Limb (tissue), 2 donors: ENCODE data around the gene KIF26B.

Experiments
- DNase-seq, 2 donors: peaks; one replicate each; pipeline ENCODE4 v3.0.0-alpha.2; 2016; ENCODE audit errors: extremely low spot score in 2 of 2

The KIF26B gene

DNA sequence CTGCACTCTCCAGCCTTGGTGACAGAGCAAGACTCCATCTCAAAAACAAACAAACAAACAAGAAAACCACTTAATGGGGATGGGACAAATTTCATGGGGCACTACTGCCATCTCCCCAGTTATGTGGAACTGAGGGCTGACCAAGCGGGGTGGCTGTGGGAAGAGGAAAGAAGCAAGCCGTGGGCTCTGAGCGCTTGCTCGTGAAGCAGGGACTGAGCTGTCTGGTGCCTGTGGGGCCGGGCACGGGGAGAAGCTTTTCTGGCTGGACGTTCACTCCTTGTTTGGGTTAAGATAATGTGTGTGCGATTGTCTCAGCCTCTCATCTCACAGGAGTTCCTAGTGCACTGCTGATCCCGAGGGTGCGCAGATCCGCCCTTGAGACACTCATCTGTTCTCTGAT, 22.0 kb upstream of the KIF26B start:
- DNase-seq, result no peak

DNA sequence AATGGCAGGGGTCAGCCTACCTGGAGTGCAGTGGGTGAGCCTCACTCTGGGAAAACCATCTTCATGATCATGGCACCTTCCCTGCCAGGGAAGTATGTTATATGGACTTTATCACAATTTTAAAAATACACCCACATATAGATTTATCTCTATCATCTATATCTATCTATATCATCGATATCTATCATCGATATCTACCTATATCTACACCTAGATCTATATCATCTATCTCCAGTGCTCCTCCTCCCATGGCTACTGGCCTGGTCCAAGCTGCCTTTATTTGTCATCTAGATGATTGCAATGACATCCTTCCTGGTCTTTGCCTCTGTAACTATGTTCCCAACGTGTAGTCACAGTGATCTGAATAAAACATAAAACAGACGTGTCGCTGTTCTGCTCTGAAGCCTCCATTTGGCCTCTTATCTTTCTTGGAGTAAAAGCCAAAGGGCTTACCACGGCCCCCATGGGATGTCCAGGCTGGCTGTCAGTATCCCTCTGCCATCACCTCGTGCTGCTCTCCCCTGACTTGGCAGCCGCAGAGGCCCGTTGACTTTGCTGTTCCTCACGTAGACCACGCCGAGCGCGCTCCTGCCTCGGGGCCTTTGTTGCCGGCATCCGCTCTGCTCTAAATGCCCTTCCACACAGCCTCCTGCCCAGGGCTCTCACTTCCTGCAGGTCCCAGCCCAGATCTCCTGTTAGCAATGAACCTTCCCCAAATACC, 20.6 kb upstream of the KIF26B start:
- no peak for DNase-seq

DNA sequence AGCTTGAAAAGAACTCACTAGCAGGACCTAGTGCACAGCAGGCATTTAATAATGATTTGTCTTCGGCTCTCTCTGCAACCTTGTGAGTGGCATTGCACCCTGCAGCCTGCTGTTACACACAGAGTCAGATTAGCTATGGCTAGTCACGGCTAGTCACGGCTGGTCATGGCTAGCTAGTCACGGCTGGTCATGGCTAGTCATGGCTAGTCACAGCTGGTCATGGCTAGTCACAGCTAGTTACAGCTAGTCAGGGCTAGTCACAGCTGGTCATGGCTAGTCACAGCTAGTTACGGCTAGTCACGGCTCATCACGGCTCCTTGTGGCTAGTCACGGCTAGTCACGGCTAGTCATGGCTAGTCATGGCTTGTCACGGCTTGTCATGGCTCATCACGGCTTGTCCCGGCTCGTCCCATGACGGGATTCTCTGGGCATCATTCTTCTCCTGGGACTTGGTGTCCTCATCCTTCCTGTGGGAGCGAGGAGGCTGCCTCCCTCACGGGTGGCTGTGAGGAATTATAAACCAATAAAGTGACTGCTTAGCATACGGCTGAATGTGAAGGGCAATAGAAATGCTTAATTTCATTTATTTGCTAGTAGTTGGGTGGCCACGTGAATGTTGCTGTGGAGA, 12.5 kb upstream of the KIF26B start:
- no peak for DNase-seq

DNA sequence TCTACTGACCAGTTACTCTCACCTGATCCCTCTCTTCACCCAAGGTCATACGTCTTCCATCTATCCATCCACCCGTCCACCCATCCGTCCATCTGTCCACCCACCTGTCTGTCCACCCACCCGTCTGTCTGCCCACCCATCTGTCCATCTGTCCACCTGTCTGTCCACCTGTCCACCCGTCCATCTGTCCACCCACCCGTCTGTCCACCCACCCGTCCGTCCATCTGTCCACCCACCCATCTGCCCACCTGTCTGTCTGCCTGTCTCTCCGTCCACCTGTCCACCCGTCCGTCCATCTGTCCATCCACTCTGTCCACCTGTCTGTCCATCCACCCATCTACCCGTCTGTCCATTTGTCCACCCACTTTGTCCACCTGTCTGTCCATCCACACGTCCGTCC, 11.8 kb upstream of the KIF26B start:
- no peak for DNase-seq

DNA sequence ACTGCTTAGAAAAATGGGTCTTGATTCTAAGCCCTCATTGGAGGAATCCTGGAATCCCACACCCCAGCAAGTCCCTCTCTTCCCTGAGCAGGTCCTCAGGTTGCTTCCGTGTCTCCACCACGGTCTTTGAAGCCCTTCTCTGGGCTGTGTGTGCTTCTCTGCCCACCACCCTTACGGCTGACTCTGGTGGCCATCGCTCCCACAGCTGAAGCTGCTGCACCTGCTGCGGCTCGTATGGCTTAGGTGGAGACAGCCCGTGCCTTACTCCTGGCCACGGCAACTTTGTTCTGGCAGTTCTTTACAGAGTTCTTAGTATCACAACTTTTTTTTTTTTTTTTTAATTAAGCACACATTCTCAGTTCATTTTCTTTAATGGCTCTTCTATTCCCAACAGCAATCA, 10.9 kb upstream of the KIF26B start:
- DNase-seq, result no peak

DNA sequence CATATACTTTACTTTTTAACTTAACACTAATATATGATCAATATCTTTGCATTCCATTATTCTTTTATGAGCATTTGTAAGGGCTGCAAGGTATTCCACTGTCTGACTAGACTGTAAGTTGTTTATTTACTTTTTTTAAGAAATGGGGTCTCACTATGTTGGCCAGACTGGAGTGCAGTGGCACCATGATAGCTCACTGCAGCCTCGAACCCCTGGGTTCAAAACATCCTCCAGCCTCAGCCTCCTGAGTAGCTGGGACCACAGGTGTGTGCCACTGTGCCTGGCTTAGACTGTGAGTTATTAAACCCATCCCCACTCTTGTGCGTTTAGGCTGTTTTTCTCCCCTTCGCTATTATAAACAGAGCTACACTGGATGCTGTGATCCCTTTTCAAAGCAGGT, 6.7 kb upstream of the KIF26B start:
- DNase-seq, result no peak

DNA sequence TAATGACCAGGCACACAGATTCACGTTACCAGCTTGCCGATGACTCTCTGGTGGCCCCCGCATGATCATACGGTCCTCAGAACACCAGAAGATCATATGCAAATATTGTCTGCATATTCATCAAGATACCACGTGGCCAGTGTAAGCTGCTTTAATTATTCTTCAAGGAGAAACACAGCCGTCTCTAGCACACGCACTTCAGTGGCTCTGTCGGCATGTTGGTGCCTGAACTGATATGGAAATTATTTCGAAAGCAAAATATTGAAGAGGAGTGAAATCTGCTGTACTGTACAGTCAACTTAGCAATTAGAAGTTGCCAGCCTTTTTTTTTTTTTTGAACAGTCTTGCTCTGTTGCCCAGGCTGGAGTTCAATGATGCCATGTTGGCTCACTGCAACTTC, 5.9 kb upstream of the KIF26B start:
- no peak for DNase-seq

DNA sequence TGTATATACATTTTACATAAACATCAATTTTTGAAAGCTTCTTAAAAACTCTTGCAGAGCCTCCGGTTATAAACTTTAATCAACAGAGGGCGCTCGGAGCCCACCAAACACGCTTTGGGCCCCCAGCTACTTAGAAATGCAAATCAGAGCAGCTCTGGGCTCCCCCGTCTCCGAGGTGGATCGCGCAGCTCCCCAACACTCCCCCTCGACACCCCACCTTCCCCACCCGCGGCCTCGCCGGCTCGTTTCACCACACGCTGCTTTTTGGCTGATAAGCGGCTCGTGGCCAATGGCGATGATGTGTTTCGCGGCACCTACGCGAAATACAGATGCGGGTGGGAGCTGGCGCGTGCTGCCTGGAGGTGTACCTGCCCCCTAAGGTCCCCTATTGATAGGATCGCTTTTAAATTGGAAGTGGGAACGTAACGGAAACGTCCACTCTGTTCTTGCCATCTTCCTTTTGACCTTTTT, 1.7 kb upstream of the KIF26B start:
- peak; percentile 72 to 85 for DNase-seq

DNA sequence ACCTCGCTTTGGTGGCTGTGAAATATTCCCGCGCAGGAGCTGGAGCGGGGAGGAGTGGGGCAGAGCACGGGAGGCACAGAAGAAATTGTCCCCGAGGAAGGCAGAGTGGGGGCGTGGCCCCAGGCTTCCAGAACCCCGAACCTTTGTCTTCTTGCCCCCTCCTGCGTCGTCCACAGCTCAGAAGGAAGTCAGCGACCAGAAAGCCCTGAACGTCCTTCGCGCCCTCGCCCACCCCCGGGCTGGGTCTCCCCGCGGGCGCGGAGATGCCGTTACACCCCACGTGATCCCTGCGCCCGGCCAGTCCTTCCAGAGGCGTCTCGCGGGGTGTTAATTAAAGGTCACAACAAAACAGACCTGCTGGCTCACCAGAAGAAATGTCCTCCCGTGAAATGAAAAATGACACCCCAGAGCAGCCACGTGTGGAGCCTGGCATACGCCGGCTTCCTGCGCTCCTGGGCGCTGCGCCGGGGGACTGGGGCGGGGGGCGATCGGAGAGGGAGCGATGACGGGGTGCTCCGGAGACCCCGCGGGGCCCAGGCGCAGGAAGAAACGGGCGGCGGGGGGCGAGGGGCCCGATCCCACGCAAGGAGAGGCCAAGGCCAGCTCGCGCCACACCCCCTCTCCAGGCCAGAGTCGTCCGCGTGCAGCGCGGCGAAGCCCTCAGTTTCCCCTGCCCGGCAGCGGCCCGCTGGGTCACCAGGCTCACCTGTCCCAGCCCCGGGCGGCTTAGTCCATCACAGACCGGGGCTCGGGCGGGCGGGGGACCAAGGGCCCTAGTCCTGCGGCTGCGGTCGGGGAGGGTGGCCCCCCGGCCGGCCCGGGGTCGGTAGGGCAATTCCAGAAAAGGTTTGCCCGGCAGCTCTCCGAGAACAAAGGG, 995 bp upstream of the KIF26B start:
- DNase-seq, result peak in 1 of 2 donors; percentile 70

DNA sequence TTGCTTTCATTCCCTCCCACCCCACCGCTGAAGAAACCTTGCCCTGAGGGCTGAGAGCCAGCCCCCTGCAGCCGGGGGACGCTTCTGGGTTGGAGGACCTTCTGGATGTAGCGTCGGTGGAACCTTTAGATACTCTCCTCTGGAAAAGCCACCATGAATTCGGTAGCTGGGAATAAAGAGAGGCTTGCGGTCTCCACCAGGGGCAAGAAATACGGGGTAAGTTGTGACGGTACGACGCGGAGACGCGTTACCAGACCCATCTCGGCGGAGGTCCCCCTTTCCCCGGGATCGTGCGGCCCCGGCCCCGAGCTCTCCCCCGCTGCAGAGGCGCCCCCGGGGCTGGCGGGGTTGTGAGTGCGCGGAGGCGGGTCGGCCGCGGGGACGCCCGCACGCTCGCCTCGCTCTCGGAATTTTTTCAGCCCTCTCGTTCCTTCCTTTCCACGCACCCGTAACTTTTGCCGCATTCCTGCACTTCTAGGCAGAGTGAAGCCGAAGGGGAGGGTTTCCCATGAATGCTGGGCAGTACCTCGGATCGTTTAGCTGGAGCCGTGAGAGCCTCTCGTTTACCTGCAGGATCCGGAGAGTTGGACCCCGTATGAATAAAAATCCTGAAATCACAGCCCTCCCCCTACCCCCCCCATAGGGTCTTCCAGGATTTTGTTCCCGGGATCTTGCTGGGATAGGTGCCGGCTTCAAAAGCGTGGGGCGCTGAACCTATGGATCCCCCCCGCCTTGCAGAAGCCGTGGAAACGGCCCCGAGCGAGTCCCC, 671 bp downstream of the KIF26B start:
- DNase-seq, result peak in 1 of 2 donors; percentile 67

DNA sequence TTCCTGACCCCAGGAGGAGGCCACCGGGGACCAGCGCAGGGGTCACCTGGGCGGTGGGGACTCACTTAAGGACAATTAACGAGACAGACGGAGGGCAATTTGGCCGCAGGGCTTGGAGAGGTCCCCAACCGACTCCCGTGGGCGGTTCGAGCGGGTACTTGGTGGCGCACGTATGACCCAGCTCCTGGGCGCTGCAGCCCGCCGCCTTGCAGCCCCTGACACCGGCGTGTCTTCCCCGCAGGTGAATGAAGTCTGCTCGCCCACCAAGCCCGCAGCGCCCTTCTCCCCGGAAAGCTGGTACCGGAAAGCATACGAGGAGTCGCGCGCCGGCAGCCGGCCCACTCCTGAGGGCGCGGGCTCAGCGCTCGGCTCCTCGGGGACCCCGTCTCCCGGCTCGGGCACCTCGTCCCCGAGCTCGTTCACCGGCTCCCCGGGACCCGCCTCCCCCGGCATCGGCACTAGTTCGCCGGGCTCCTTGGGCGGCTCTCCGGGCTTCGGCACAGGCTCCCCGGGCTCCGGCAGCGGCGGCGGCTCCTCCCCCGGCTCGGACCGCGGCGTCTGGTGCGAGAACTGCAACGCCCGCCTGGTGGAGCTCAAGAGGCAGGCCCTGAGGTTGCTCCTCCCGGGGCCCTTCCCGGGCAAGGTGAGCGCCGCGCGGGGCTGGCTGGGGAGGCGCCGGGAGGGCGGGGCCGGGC, 1.4 kb downstream of the KIF26B start:
- peak; percentile 78 to 91 for DNase-seq

DNA sequence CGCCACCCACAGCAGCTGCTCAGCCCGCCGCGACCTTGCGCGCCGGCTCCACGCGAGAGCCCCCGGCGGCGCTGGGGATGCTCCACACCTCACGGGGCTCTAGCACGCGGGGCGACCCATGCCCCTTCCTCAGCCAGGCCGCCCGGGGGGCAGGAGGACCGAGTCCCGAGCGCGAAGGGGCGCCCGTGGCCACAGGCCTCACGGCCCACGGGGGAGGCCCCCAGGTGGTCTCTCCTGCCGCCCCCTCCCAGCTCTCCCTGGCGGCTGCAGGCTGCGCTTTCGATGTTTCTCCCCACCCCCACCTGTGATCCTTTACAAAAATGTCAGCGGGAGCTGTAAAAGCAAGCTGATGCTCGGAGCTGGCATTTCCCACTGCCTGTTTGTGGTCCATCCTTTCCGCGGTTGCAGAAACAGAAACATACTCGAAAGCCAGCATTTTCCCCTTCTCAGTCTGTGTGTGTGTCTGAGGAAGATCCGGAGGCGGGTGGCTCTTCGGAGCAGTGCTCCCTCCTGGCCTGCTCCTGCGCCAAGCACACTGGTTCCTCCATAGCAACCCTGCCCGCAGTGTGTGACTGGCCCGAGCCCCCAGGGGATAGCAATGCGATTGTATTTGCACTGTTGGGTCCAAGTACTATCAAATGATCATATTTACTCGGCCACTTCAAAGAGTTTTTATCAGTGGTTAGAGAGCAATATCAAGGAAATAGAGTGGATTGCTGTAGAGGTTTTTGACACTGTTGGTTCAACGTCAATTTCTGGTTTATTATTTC, 2.1 kb downstream of the KIF26B start:
- no peak for DNase-seq

DNA sequence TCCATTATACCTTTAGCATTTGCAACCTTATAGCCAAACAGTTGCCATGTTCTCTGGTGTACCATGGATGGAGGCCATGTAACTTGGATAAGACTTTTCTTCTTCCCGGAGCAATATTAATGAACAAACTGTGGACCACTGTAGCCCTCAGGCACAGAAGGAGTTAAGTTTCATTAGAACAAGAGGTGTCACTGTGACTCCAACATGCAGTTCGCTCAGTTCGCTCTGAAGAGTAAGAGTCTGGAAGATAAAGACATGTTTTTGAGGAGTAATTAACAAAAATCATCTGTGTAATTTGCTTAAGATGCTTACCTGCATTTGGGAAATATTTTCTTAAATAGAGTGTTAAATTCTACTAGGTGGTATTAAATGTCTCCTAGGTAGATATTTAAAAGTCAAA, 4.1 kb downstream of the KIF26B start:
- no peak for DNase-seq

DNA sequence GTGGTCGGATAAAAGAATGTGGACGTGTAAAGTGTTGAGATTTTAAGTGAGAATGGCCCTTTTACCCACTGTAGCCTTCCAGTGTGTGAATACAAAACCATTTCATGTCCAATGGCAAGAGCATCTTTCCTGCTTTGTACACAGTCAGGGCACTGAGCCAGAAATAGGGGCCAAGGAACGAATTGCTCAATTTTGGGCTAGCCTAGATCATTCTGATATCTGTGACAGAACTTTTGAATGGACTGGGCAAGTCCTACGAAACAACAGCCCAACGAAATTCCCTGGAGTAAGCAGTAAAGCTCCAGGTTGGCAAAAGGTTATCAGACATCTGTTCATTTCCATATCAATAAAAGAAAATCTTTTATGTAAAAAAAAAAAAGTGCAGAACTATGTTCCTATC, 5.5 kb downstream of the KIF26B start:
- DNase-seq, result no peak

DNA sequence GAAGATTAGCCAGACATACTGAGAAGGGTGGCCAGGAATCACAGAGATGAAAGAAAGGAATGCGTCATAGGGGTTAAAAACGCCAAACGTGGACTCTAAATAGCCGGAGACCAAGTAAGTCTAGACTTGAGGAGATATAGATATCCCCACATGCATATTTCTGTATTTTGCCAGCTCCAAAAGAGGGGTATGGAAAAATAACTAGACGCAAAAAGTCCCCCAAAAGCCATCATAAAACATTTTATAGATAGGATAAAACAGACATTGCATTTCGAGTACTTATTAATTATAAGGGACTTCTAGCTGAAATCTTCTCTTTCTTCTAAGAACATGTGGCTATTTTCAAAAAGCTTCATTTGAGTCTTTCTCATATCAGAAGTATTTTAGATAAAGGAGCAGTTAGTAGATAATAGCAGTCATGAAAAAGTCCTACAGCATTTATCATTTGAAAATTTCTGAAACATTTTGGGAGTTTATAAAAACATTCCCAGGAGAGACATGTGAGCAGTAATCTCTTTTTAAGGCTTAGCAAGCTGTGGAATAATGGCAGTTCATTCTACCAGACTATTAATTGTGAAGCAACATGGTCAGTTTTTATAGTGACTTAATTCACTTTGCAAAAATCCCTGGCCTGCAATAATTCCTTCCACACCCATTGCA, 6.1 kb downstream of the KIF26B start:
- DNase-seq, result no peak

DNA sequence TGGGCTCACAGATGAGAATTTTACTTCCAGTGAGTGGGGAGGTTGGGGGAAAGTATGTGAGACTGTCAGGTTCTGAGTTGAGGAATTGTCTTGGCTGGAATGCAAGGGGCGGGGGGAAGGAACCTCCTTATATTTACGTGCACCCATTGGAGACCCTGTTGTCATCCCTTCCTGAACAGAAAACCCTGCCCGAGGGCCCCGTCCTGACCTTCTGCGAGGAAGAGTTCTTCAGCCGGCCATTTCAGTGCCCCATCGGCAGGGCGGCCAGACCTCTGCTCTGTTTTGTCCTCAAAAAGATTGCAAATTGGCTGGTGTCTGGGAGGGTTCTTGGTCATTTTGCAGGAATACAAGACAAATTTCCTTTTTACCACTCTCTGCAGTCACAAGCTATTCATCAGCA, 7.1 kb downstream of the KIF26B start:
- DNase-seq, result no peak

DNA sequence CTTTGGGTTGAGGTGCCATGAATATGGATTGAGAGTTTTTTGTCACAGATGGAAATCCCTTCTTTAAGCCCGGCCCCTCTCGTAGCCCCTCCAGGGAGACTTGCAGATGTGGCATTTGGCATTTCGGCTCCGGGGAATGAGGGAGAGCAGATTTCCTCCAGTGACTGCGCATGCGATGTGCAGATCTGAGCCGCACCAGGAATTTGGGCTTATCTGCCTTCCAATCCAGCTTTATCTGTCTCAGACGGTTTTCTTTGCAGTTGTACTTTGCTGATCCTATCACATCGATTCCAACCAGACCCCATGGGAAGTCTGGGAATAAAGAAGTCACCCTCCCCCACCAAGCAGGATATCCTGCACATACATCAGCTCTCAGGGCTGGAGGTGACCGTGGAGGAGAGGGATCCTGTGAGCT, 11.7 kb downstream of the KIF26B start:
- no peak for DNase-seq

DNA sequence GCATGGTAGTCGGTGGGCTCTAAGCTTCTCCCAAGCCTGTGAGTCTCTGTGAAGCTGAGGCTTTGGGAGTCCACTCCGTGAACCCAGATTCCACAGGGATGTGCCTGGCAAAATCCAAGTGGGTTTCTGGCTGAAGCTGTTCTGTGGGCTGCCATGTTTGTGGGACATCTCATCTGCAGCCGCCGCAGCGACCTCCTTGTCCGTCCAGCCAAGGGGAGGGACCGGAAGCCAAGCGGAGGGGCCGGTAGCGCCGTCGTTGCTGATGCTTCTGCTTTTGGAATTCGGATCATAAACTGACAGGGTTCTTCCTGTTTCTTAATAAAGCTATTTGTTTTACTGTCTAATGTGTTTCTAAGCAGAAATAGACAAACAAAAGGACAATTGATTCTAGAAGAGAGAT, 13.3 kb downstream of the KIF26B start:
- no peak for DNase-seq

DNA sequence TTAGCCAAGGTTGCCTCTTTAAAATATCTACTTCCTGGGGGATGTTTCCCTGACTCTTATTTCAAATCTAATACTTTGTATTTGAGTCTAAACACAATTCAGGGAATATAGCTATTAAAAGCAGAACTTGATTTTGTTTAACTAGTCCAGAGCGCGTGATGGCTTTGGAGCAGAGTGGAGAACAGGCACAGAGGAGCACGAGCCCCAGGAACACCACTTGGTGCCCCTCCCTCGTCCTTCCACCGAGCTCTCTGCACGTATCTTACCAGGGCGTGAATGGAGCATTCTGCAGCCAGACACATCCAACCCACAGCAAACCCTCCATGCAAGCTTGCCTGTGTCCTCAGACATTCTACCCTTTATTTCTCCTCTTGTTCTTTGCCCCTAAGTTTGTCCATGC, 14.1 kb downstream of the KIF26B start:
- no peak for DNase-seq

DNA sequence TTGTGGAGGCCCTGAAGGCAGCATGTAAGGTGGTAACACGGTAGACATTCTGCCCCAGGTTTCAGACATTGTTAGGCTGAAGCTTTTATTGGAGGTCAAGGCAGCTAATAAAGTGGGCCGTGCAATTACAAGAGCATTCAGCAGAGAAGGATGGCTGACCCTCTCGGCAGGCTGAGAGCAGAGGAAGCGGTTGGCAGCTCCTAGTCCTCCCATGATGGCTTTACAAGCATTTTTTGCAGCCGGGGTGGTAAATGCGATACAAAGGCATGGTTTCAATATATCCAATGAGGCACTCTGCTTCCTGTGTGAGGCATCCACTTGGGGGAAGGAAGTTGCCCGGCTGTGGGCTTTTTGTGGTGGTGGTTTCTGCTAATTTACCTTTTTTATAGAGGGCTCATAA, 14.6 kb downstream of the KIF26B start:
- no peak for DNase-seq
